Natural killer cell (primary cell): Measurements from ENCODE around the gene TEX2. TPM values are rescaled to one million over a fixed set of nuclear protein-coding genes. Genes with fewer than 3 reads are reported as not detected.

ENCODE experiments used
- ATAC-seq, 3 donors: fragments of 150-1000 bp in 2 of 3; fragments of 200-7000 bp in 1 of 3; cut with Tn5 transposase; 1 replicate in 1 of 3; 2 replicates in 2 of 3; pipeline ENCODE4 v1.10.0; 2021; ENCODE audit warnings: mild to moderate bottlenecking in 2 of 3, moderate library complexity in 2 of 3
- DNase-seq, 2 donors: peaks; one replicate each; pipeline versions ENCODE4 v3.0.0 to v3.0.0-alpha.2; 2013 to 2021; ENCODE audit warnings: mixed read lengths in 1 of 2
- H3K27ac ChIP-seq: one replicate; pipeline ENCODE4 v1.5.1; 2013; ENCODE audit warnings: mild to moderate bottlenecking, low read length
- H3K27me3 ChIP-seq: one replicate; pipeline ENCODE4 v1.6.1; 2013; ENCODE audit warnings: low read length; ENCODE audit not compliant: control insufficient read depth, insufficient read depth
- H3K36me3 ChIP-seq: one replicate; pipeline ENCODE4 v1.6.1; 2013; ENCODE audit warnings: low read length; ENCODE audit not compliant: control insufficient read depth, insufficient read depth
- H3K4me1 ChIP-seq: one replicate; pipeline ENCODE4 v1.6.1; 2013; ENCODE audit warnings: low read length; ENCODE audit not compliant: control insufficient read depth, insufficient read depth
- H3K4me3 ChIP-seq: one replicate; pipeline ENCODE4 v1.5.1; 2013; ENCODE audit warnings: low read length
- H3K9me3 ChIP-seq: one replicate; pipeline ENCODE4 v1.6.1; 2013; ENCODE audit warnings: low read length; ENCODE audit not compliant: control insufficient read depth, insufficient read depth
- H3K27ac Mint-ChIP-seq, 2 donors: one replicate each; pipeline ENCODE4 v1.8.0; 2022; ENCODE audit warnings: mild to moderate bottlenecking in 2 of 2, mixed read lengths in 2 of 2, moderate library complexity in 1 of 2
- H3K27me3 Mint-ChIP-seq, 2 donors: one replicate each; pipeline ENCODE4 v1.8.0; 2022; ENCODE audit warnings: low read depth in 2 of 2, mixed read lengths in 2 of 2
- H3K36me3 Mint-ChIP-seq: one replicate; pipeline ENCODE4 v1.8.0; 2022; ENCODE audit warnings: mixed read lengths
- H3K4me1 Mint-ChIP-seq, 2 donors: one replicate each; pipeline ENCODE4 v1.8.0; 2022; ENCODE audit warnings: mixed read lengths in 2 of 2
- H3K4me3 Mint-ChIP-seq: one replicate; pipeline ENCODE4 v1.8.0; 2022; ENCODE audit warnings: mild to moderate bottlenecking, moderate library complexity, mixed read lengths
- H3K9me3 Mint-ChIP-seq, 2 donors: one replicate each; pipeline ENCODE4 v1.8.0; 2022; ENCODE audit warnings: mixed read lengths in 2 of 2
- CTCF ChIP-seq: fragments of 200-600 bp; IDR thresholded peaks from one replicate; pipeline ENCODE4 v1.8.0; 2022; ENCODE audit warnings: antibody characterized with exemption
- WGBS: methylation state at CpG from one replicate; pipeline ENCODE4 v1.1.7; 2013; ENCODE audit warnings: missing lambda C conversion rate; ENCODE audit not compliant: insufficient coverage; 5-methylcytosine and 5-hydroxymethylcytosine counted together
- intact Hi-C: fragments of 100-400 bp; cut with micrococcal nuclease; formaldehyde crosslinking; loops from one replicate; pipeline ENCODE4 v1.14.2; 2022
- total RNA-seq, 4 donors: library from RNA; stranded (reverse); fragments of 120-200 nt in 1 of 4; gene quantifications; one replicate each; pipeline versions ENCODE4 v1.2.3 to v1.2.4, GENCODE V29; 2013 to 2022

TEX2 gene
- total RNA-seq, 3 donors from 2014 or later (not counting 1 experiment from before 2014, with no cell fraction given) = 8.3 to 16.3 (median 11.3) TPM

- no peak for TF ChIP-seq CTCF
- 90% methylated on average over 6 of the region's 6 CpGs for WGBS
- peaks cover 8% of the 10 kb centered on the region for H3K36me3 ChIP-seq
- H3K4me1 Mint-ChIP-seq = peaks cover 26 to 29% of the 10 kb centered on the region in 2 donors
- no peaks in the 10 kb centered on the region for H3K9me3 ChIP-seq
- no peaks in the 10 kb centered on the region for H3K27me3 ChIP-seq
- no peak overlapping the region for H3K4me3 Mint-ChIP-seq
- H3K9me3 Mint-ChIP-seq = no peaks in the 10 kb centered on the region
- H3K4me3 ChIP-seq = no peak overlapping the region
- peaks cover 21% of the 10 kb centered on the region for H3K4me1 ChIP-seq
- DNase-seq = no peak
- no peak overlapping the region for H3K27ac Mint-ChIP-seq
- intact Hi-C loops = no loop called here
- no peak overlapping the region for H3K27ac ChIP-seq
- H3K36me3 Mint-ChIP-seq = no peaks in the 10 kb centered on the region
- no peak for ATAC-seq
- no peaks in the 10 kb centered on the region for H3K27me3 Mint-ChIP-seq
Observed at GRCh38 chr17:64217249-64217691, 45.8 kb downstream of the TEX2 start.

DNA sequence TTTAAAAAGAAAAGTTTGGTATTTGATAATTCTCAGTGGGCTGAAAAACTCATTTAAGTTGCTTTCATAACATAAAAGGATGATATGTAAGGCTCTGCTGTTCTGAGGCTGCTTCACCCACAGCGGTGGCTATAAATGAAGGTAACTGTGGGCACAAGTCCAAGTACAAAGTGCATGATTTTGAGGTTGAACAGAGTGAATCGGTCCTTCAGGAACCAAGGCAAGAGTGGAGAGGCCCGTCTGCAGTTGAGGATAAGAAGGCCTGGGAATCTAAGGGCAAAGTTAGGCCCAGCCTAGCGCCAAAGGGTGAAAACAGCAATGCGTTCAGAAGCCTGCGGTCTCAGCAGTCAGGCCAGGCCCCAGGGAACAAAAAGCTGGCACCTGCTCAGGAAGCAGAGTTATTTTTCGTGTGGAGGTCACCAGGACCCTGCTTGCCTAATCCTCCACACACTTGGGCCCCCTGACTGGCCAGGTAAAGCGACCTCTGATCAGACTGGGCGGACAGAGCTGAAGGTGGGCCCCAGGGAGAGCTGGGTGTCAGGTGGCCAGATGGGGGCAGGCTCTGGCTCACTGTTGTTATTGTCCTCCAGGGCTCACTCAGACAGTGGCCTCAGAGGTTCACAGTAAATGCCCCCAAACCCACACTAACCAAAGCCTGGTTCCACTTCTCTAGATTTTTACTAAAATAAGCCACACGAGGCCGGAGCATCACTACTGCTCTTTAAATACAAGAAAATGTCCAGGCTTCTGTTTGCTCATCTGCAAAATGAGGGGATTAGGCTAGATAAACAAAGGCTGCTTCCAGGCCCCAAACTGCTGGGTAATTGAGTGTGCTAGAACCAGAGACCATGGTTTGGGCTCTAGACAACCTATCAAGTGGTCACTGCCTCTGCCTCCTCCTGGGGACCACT lies 46.5 kb downstream of the TEX2 start:
- H3K36me3 ChIP-seq = peaks cover 10% of the 10 kb centered on the region
- H3K4me3 Mint-ChIP-seq = no peak overlapping the region
- H3K27ac Mint-ChIP-seq = peak overlapping the region in 1 of 2 donors; percentile 20
- H3K4me1 ChIP-seq = peaks cover 21% of the 10 kb centered on the region
- no peak overlapping the region for H3K4me3 ChIP-seq
- DNase-seq = peak in 1 of 2 donors; percentile 11
- peaks cover 26 to 29% of the 10 kb centered on the region in 2 donors for H3K4me1 Mint-ChIP-seq
- 54% methylated on average over 11 of the region's 11 CpGs for WGBS
- no peaks in the 10 kb centered on the region for H3K9me3 ChIP-seq
- H3K27me3 ChIP-seq = no peaks in the 10 kb centered on the region
- intact Hi-C loops = no loop called here
- peak overlapping the region; percentile 28 for H3K27ac ChIP-seq
- H3K27me3 Mint-ChIP-seq = no peaks in the 10 kb centered on the region
- ATAC-seq = peak in 1 of 3 donors; percentile 49
- TF ChIP-seq CTCF = no peak
- H3K9me3 Mint-ChIP-seq = no peaks in the 10 kb centered on the region
- no peaks in the 10 kb centered on the region for H3K36me3 Mint-ChIP-seq

DNA sequence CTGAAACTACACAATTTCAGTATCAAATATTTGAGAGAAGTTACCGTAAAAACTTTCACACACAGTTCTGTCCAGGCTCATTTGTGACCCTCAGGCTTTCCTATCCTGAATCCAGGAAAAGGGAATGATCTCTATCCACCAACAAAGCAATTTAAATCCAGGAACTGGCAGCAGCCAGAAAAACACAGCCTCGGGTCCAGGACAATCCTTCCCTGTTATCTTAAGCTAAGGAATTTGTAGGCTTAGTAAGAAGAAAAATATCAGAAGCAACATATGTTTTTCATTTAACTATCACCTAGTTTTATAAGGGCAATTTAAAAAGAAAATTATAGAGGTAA lies 47.1 kb downstream of the TEX2 start:
- no peak overlapping the region for H3K4me3 ChIP-seq
- Mint-ChIP-seq H3K27ac (peak overlapping the region in 1 of 2 donors; percentile 20), H3K36me3 (no peaks in the 10 kb centered on the region), H3K27me3 (no peaks in the 10 kb centered on the region), H3K4me3 (no peak overlapping the region), H3K4me1 (peaks cover 26 to 29% of the 10 kb centered on the region in 2 donors), H3K9me3 (no peaks in the 10 kb centered on the region)
- intact Hi-C loops = no loop called here
- no peaks in the 10 kb centered on the region for H3K9me3 ChIP-seq
- ATAC-seq = no peak
- H3K4me1 ChIP-seq = peaks cover 21% of the 10 kb centered on the region
- no peaks in the 10 kb centered on the region for H3K27me3 ChIP-seq
- H3K27ac ChIP-seq = no peak overlapping the region
- no peak for TF ChIP-seq CTCF
- DNase-seq = no peak
- WGBS = 94% methylated on average over 1 of the region's 2 CpGs
- H3K36me3 ChIP-seq = peaks cover 10% of the 10 kb centered on the region
